IMR-90 (cell line): ENCODE measurements around the gene CDK14. TPM values are rescaled to one million over a fixed set of nuclear protein-coding genes. Genes with fewer than 3 reads are reported as not detected.
A peak's percentile ranks its signal among the peaks of the same experiment; 100 is the strongest.

Source experiments
- ATAC-seq: fragments of 200-7000 bp; cut with Tn5 transposase; 2 replicates; pipeline ENCODE4 v1.9.1; 2020; ENCODE audit warnings: low read depth, mild to moderate bottlenecking, moderate library complexity
- BruUV-seq: library from RNA; stranded (reverse); fragments of 400-500 nt; replicated peaks from 2 replicates; lab custom pipeline; 2021; lab: Mats Ljungman, UMichigan
- CTCF ChIA-PET: fragments of 300-600 bp; formaldehyde crosslinking; extraction: SDS; loops from one replicate; lab custom pipeline; 2021; ENCODE audit warnings: antibody characterized with exemption; lab: Yijun Ruan, JAX
- POLR2A ChIA-PET: fragments of 300-600 bp; sonication (Branson Sonifier 250); formaldehyde crosslinking; loops from one replicate; lab custom pipeline; 2022; ENCODE audit warnings: antibody characterized with exemption; ENCODE audit not compliant: unreplicated experiment; lab: Charles Lee
- DNase-seq: peaks from one replicate; pipeline ENCODE4 v3.0.0; 2013
- H2AFZ ChIP-seq: replicated peaks from 2 replicates; pipeline ENCODE3; 2013; ENCODE audit warnings: low read length, mild to moderate bottlenecking; ENCODE audit not compliant: poor library complexity
- H2AK5ac ChIP-seq: 2 replicates; pipeline ENCODE4 v1.6.1; 2013; ENCODE audit warnings: low read depth, low read length, inconsistent platforms
- H2AK9ac ChIP-seq: replicated peaks from 2 replicates; pipeline ENCODE3; 2013; ENCODE audit warnings: mild to moderate bottlenecking, low read depth, low read length, moderate library complexity; ENCODE audit not compliant: poor library complexity
- H2BK120ac ChIP-seq: 2 replicates; pipeline ENCODE4 v1.6.1; 2013; ENCODE audit warnings: low read depth, low read length, inconsistent platforms
- H2BK15ac ChIP-seq: 3 replicates; pipeline ENCODE4 v1.6.1; 2013; ENCODE audit warnings: low read depth, low read length, inconsistent platforms
- H2BK20ac ChIP-seq: 2 replicates; pipeline ENCODE4 v1.6.1; 2013; ENCODE audit warnings: low read depth, mild to moderate bottlenecking, inconsistent platforms, low read length, moderate library complexity
- H2BK5ac ChIP-seq: 2 replicates; pipeline ENCODE4 v1.6.1; 2013; ENCODE audit warnings: mild to moderate bottlenecking, low read depth, low read length, inconsistent platforms; ENCODE audit not compliant: poor library complexity, severe bottlenecking
- H3K14ac ChIP-seq: replicated peaks from 2 replicates; pipeline ENCODE4 v1.6.1; 2013; ENCODE audit warnings: low read depth, low read length, inconsistent platforms
- H3K18ac ChIP-seq: 2 replicates; pipeline ENCODE4 v1.6.1; 2013; ENCODE audit warnings: low read depth, low read length, control low read depth
- H3K23ac ChIP-seq: 2 replicates; pipeline ENCODE4 v1.6.1; 2013; ENCODE audit warnings: low read depth, low read length, inconsistent platforms
- H3K27ac ChIP-seq: 2 replicates; pipeline ENCODE4 v1.5.1; 2013; ENCODE audit warnings: mild to moderate bottlenecking, control low read depth, low read length; ENCODE audit not compliant: insufficient read depth
- H3K27me3 ChIP-seq: 2 replicates; pipeline ENCODE4 v1.6.1; 2013; ENCODE audit warnings: low read length; ENCODE audit not compliant: control insufficient read depth, insufficient read depth
- H3K36me3 ChIP-seq: 2 replicates; pipeline ENCODE4 v1.6.1; 2013; ENCODE audit warnings: low read length, mixed read lengths; ENCODE audit not compliant: control insufficient read depth, insufficient read depth
- H3K4ac ChIP-seq: 2 replicates; pipeline ENCODE4 v1.6.1; 2013; ENCODE audit warnings: low read depth, low read length, inconsistent platforms
- H3K4me1 ChIP-seq: 2 replicates; pipeline ENCODE4 v1.6.1; 2013; ENCODE audit warnings: low read length, mixed read lengths; ENCODE audit not compliant: control insufficient read depth, insufficient read depth
- H3K4me2 ChIP-seq: 2 replicates; pipeline ENCODE4 v1.6.1; 2013; ENCODE audit warnings: low read depth, mild to moderate bottlenecking, control low read depth, low read length, moderate library complexity
- H3K4me3 ChIP-seq: 2 replicates; pipeline ENCODE4 v1.5.1; 2013; ENCODE audit warnings: low read depth, mild to moderate bottlenecking, control low read depth, low read length, moderate library complexity; ENCODE audit not compliant: insufficient read depth
- H3K56ac ChIP-seq: 2 replicates; pipeline ENCODE4 v1.6.1; 2013; ENCODE audit warnings: low read length, inconsistent platforms; ENCODE audit not compliant: insufficient read depth; ENCODE audit errors: extremely low read depth
- H3K79me1 ChIP-seq, 2 experiments: 2 replicates each; pipeline ENCODE4 v1.6.1; 2013; ENCODE audit warnings: low read length in 2 of 2, inconsistent platforms in 1 of 2, low read depth in 1 of 2
- H3K9ac ChIP-seq: 2 replicates; pipeline ENCODE4 v1.6.1; 2013; ENCODE audit warnings: low read depth, low read length, control low read depth
- H3K9me1 ChIP-seq: 2 replicates; pipeline ENCODE4 v1.6.1; 2013; ENCODE audit warnings: low read length, inconsistent platforms; ENCODE audit not compliant: insufficient read depth
- H3K9me3 ChIP-seq: 2 replicates; pipeline ENCODE4 v1.6.1; 2013; ENCODE audit warnings: low read length; ENCODE audit not compliant: control insufficient read depth, insufficient read depth
- H4K20me1 ChIP-seq: 2 replicates; pipeline ENCODE4 v1.6.1; 2013; ENCODE audit warnings: low read length, inconsistent platforms; ENCODE audit not compliant: insufficient read depth
- H4K5ac ChIP-seq: 2 replicates; pipeline ENCODE4 v1.6.1; 2013; ENCODE audit warnings: mild to moderate bottlenecking, low read depth, low read length, control low read depth
- H4K8ac ChIP-seq, 2 experiments: 2 replicates each; pipeline ENCODE4 v1.6.1; 2013; ENCODE audit warnings: low read depth in 2 of 2, low read length in 2 of 2, control low read depth in 1 of 2, inconsistent platforms in 1 of 2
- H4K91ac ChIP-seq: 2 replicates; pipeline ENCODE4 v1.6.1; 2013; ENCODE audit warnings: low read depth, low read length, inconsistent platforms; ENCODE audit not compliant: insufficient read depth
- BHLHE40 ChIP-seq: fragments of 150-350 bp; IDR thresholded peaks from 2 replicates; pipeline ENCODE4 v1.6.1; 2016; ENCODE audit warnings: mild to moderate bottlenecking, low read depth, low read length
- CEBPB ChIP-seq: IDR thresholded peaks from 2 replicates; pipeline ENCODE4 v1.6.1; 2012; ENCODE audit warnings: low read depth, low read length, improper control_type of control experiment
- CHD1 ChIP-seq: IDR thresholded peaks from 2 replicates; pipeline ENCODE4 v1.6.1; 2012; ENCODE audit warnings: low read depth, low read length, improper control_type of control experiment
- CTCF ChIP-seq: conservative IDR thresholded peaks from 2 replicates; pipeline ENCODE4 v1.5.1; 2012; ENCODE audit warnings: mild to moderate bottlenecking, low read depth, low read length, improper control_type of control experiment
- ELK1 ChIP-seq: fragments of 150-350 bp; IDR thresholded peaks from 2 replicates; pipeline ENCODE4 v1.6.1; 2016; ENCODE audit warnings: low read depth, mild to moderate bottlenecking, low read length, moderate library complexity, borderline replicate concordance
- FOS ChIP-seq: fragments of 150-350 bp; IDR thresholded peaks from 2 replicates; pipeline ENCODE4 v1.6.1; 2016; ENCODE audit warnings: low read depth, low read length
- MAFK ChIP-seq: IDR thresholded peaks from 2 replicates; pipeline ENCODE4 v1.6.1; 2012; ENCODE audit warnings: low read depth, low read length, improper control_type of control experiment
- NFE2L2 ChIP-seq: fragments of 150-350 bp; IDR thresholded peaks from 2 replicates; pipeline ENCODE4 v1.6.1; 2016; ENCODE audit warnings: low read depth, mild to moderate bottlenecking, low read length
- RAD21 ChIP-seq: IDR thresholded peaks from 2 replicates; pipeline ENCODE4 v1.6.1; 2012; ENCODE audit warnings: low read length, improper control_type of control experiment
- RCOR1 ChIP-seq: IDR thresholded peaks from 2 replicates; pipeline ENCODE4 v1.6.1; 2012; ENCODE audit warnings: mild to moderate bottlenecking, low read length, improper control_type of control experiment; ENCODE audit not compliant: insufficient replicate concordance
- RFX5 ChIP-seq: IDR thresholded peaks from 2 replicates; pipeline ENCODE4 v1.8.0; 2012; ENCODE audit warnings: low read depth, mild to moderate bottlenecking, low read length, moderate library complexity
- USF2 ChIP-seq: fragments of 150-350 bp; IDR thresholded peaks from 2 replicates; pipeline ENCODE4 v1.6.1; 2017; ENCODE audit warnings: mild to moderate bottlenecking, antibody characterized with exemption, low read length, low read depth
- WGBS, 2 experiments: methylation state at CpG; one replicate each; pipeline versions ENCODE4 v1.1.5 to v1.1.7; 2013; ENCODE audit warnings: missing lambda C conversion rate in 2 of 2; ENCODE audit not compliant: insufficient read length in 1 of 2; ENCODE audit errors: extremely low coverage in 2 of 2; 5-methylcytosine and 5-hydroxymethylcytosine counted together
- dilution Hi-C: fragments of 300-500 bp; cut with HindIII; formaldehyde crosslinking; loops from one replicate; pipeline ENCODE4 v1.14.3; 2018; ENCODE audit warnings: low sequenced_read_pairs; ENCODE audit not compliant: unreplicated experiment
- in situ Hi-C: fragments of 300-500 bp; cut with MboI; formaldehyde crosslinking; loops from 3 replicates; pipeline ENCODE4 v1.14.3; 2019; ENCODE audit warnings: low sequenced_read_pairs, inconsistent platforms, mixed read lengths
- intact Hi-C: fragments of 100-400 bp; cut with micrococcal nuclease; formaldehyde crosslinking; loops from 2 replicates; pipeline ENCODE4 v1.10.0; 2022
- polyA plus RNA-seq, 3 experiments: library from polyadenylated mRNA; depleted of rRNA; stranded (reverse); fragments of >200 nt; gene quantifications; 2 replicates each; pipeline ENCODE4 v1.2.3, GENCODE V29; 2012; ENCODE audit warnings: low replicate concordance in 1 of 3
- total RNA-seq: library from RNA; depleted of rRNA; stranded (reverse); fragments of >200 nt; gene quantifications from 2 replicates; pipeline ENCODE4 v1.2.3, GENCODE V29; 2012

Gene CDK14
- total and polyA plus RNA-seq, 2 of the 4 experiments (the other 2 are of a cell fraction): 10.1 to 29.6 TPM

- TF ChIP-seq MAFK (no peak), BHLHE40 (no peak), CEBPB (no peak), FOS (no peak)
These were observed 573.0 kb downstream of the CDK14 start (continued) for GRCh38 chr7:91168871-91169829.

- Histone ChIP-seq H3K4me3 (no peak overlapping the region), H3K36me3 (no peaks in the 10 kb centered on the region), H3K9ac (no peak overlapping the region), H3K56ac (no peak overlapping the region), H3K9me3 (no peaks in the 10 kb centered on the region), H3K27me3 (no peaks in the 10 kb centered on the region), H3K4me1 (peaks cover 10% of the 10 kb centered on the region), H3K9me1 (no peaks in the 10 kb centered on the region; the same call in 1 of the 2 replicates), H2BK120ac (no peak overlapping the region), H2BK15ac (no peak overlapping the region), H4K20me1 (no peaks in the 10 kb centered on the region), H3K4me2 (no peak overlapping the region), H3K23ac (peak overlapping the region; percentile 33; the same call in 1 of the 2 replicates), H2BK5ac (no peak overlapping the region), H3K18ac (no peak overlapping the region), H2BK20ac (peak overlapping the region; percentile 43; the same call in 1 of the 2 replicates), H3K27ac (no peak overlapping the region), H2AFZ (no peak overlapping the region), H3K79me1 (peaks cover 0 to 4% of the 10 kb centered on the region in 2 experiments; a peak in 1 of 4 replicates), H2AK9ac (no peak overlapping the region), H4K8ac (no peak overlapping the region), H4K91ac (no peak overlapping the region), H3K14ac (0 out of 2 replicates have a peak overlapping the region, but pooled peaks have one; percentile 2), H3K4ac (no peak overlapping the region), H2AK5ac (no peak overlapping the region), H4K5ac (no peak overlapping the region)
- whole genome bisulfite sequencing, 2 experiments: no CpG with 5 or more reads among the region's 5 CpGs
- POLR2A ChIA-PET: no interaction called here
- intact Hi-C loops: loop anchor here (5.0 kb wide), 1 partner anchor 43 kb away; no protein-coding TSS in a partner anchor
- BruUV-seq: no TSS peak
- CTCF ChIA-PET: no interaction called here
- dilution Hi-C loops: no loop called here
- DNase-seq: no peak
- in situ Hi-C loops: no loop called here
- ATAC-seq: no peak
- no peak for TF ChIP-seq RFX5
- TF ChIP-seq USF2: no peak
- no peak for TF ChIP-seq RCOR1
- TF ChIP-seq RAD21: no peak
- TF ChIP-seq CHD1: no peak
- TF ChIP-seq FOS: no peak
- no peak for TF ChIP-seq ELK1
- TF ChIP-seq NFE2L2: no peak
- TF ChIP-seq CTCF: no peak
These were observed 573.7 kb downstream of the CDK14 start for GRCh38 chr7:91169830-91170191.
